Measurements from ENCODE around the gene ADAMTS2. TPM values are rescaled to one million over a fixed set of nuclear protein-coding genes. Genes with fewer than 3 reads are reported as not detected.

The ADAMTS2 gene
- total RNA-seq, 2 experiments from 2014 or later: not detected

GRCh38 chr5:179295778-179296149, 49.5 kb downstream of the ADAMTS2 start:
- ChIA-PET CTCF (no interaction called here), POLR2A (no interaction called here)
- no peak for TF ChIP-seq CTCF (IDR thresholded peaks at IDR 0.05)
- H3K27me3 Mint-ChIP-seq: no peaks in the 10 kb centered on the region
- Histone ChIP-seq H3K4me3 (ENCODE audit: low read length) (no peak overlapping the region), H3K4me1 (ENCODE audit: insufficient read depth, low read length) (no peaks in the 10 kb centered on the region), H3K27me3 (ENCODE audit: control insufficient read depth in 1 of 2, insufficient read depth in 2 of 2, low read length in 2 of 2) (peaks cover 0 to 5% of the 10 kb centered on the region in 2 experiments), H3K9me3 (ENCODE audit: control insufficient read depth in 1 of 2, insufficient read depth in 1 of 2, low read length in 2 of 2) (peaks cover 7 to 24% of the 10 kb centered on the region in 2 experiments), H3K36me3 (ENCODE audit: insufficient read depth, low read length) (no peaks in the 10 kb centered on the region), H3K27ac (ENCODE audit: low read depth in 1 of 2, low read length in 2 of 2) (no peak overlapping the region)
- no peaks in the 10 kb centered on the region for H3K9me3 Mint-ChIP-seq
- intact Hi-C loops (cut with DNase I, micrococcal nuclease): no loop called here
- H3K36me3 Mint-ChIP-seq (ENCODE audit: low read depth): no peaks in the 10 kb centered on the region
- H3K4me1 Mint-ChIP-seq (ENCODE audit: low read depth): no peaks in the 10 kb centered on the region
- no peak for DNase-seq
- no peak overlapping the region for H3K4me3 Mint-ChIP-seq
- H3K27ac Mint-ChIP-seq: no peak overlapping the region
- no peak for ATAC-seq (ENCODE audit: poor library complexity)

GRCh38 chr5:179294891-179295777, 50.1 kb downstream of the ADAMTS2 start:
- ChIA-PET CTCF (no interaction called here), POLR2A (no interaction called here)
- no peaks in the 10 kb centered on the region for H3K4me1 Mint-ChIP-seq (ENCODE audit: low read depth)
- H3K27me3 Mint-ChIP-seq: no peaks in the 10 kb centered on the region
- no peak for TF ChIP-seq CTCF (IDR thresholded peaks at IDR 0.05)
- peaks cover 0 to 5% of the 10 kb centered on the region in 2 experiments for H3K27me3 ChIP-seq (ENCODE audit: control insufficient read depth in 1 of 2, insufficient read depth in 2 of 2, low read length in 2 of 2)
- no peaks in the 10 kb centered on the region for H3K36me3 Mint-ChIP-seq (ENCODE audit: low read depth)
- no peak overlapping the region for H3K27ac Mint-ChIP-seq
- intact Hi-C loops (cut with DNase I, micrococcal nuclease): no loop called here
- DNase-seq: no peak
- no peaks in the 10 kb centered on the region for H3K4me1 ChIP-seq (ENCODE audit: insufficient read depth, low read length)
- ATAC-seq (ENCODE audit: poor library complexity): no peak
- no peaks in the 10 kb centered on the region for H3K9me3 Mint-ChIP-seq
- no peaks in the 10 kb centered on the region for H3K36me3 ChIP-seq (ENCODE audit: insufficient read depth, low read length)
- H3K9me3 ChIP-seq (ENCODE audit: control insufficient read depth in 1 of 2, insufficient read depth in 1 of 2, low read length in 2 of 2): peaks cover 7 to 23% of the 10 kb centered on the region in 2 experiments
- no peak overlapping the region for H3K4me3 Mint-ChIP-seq
- no peak overlapping the region for H3K4me3 ChIP-seq (ENCODE audit: low read length)
- no peak overlapping the region for H3K27ac ChIP-seq (ENCODE audit: low read depth in 1 of 2, low read length in 2 of 2)

- no peaks in the 10 kb centered on the region for H3K36me3 ChIP-seq (ENCODE audit: insufficient read depth, low read length)
- no peak for DNase-seq
- H3K27me3 Mint-ChIP-seq: no peaks in the 10 kb centered on the region
- H3K36me3 Mint-ChIP-seq (ENCODE audit: low read depth): no peaks in the 10 kb centered on the region
- ChIA-PET CTCF (no interaction called here), POLR2A (no interaction called here)
- no peaks in the 10 kb centered on the region for H3K9me3 Mint-ChIP-seq
- H3K27me3 ChIP-seq (ENCODE audit: control insufficient read depth in 1 of 2, insufficient read depth in 2 of 2, low read length in 2 of 2): peaks cover 0 to 5% of the 10 kb centered on the region in 2 experiments
- intact Hi-C loops (cut with DNase I, micrococcal nuclease): no loop called here
- H3K27ac Mint-ChIP-seq: no peak overlapping the region
- no peak for TF ChIP-seq CTCF (IDR thresholded peaks at IDR 0.05)
- no peak overlapping the region for H3K4me3 ChIP-seq (ENCODE audit: low read length)
- ATAC-seq (ENCODE audit: poor library complexity): no peak
- H3K9me3 ChIP-seq (ENCODE audit: control insufficient read depth in 1 of 2, insufficient read depth in 1 of 2, low read length in 2 of 2): peaks cover 7 to 23% of the 10 kb centered on the region in 2 experiments
- no peak overlapping the region for H3K4me3 Mint-ChIP-seq
- H3K27ac ChIP-seq (ENCODE audit: low read depth in 1 of 2, low read length in 2 of 2): no peak overlapping the region
- H3K4me1 Mint-ChIP-seq (ENCODE audit: low read depth): no peaks in the 10 kb centered on the region
- H3K4me1 ChIP-seq (ENCODE audit: insufficient read depth, low read length): no peaks in the 10 kb centered on the region
Measured at GRCh38 chr5:179294131-179294780, 51.0 kb downstream of the ADAMTS2 start.
